GM12891 (cell line): ENCODE results near the gene GHR.

ENCODE experiments used
- POLR2A ChIP-seq: IDR thresholded peaks from 2 replicates; pipeline ENCODE4 v1.6.1; 2011; ENCODE audit warnings: low read depth, low read length, control low read depth
- POLR2AphosphoS5 ChIP-seq: IDR thresholded peaks from 2 replicates; pipeline ENCODE4 v1.6.1; 2011; ENCODE audit warnings: low read depth, low read length, control low read depth

- TF ChIP-seq POLR2AphosphoS5: no peak
- no peak for TF ChIP-seq POLR2A
These were observed 218.2 kb downstream of the GHR start for GRCh38 chr5:42641336-42642005.
